GM04504 (cell line): ENCODE data around the gene ZC3H12D.
"Not testable (repeated sequence)": the region's sequence is repeated elsewhere in the genome, so short reads cannot be mapped to it uniquely, and the experiment has no call there.

Experiments
- DNase-seq: peaks from one replicate; pipeline ENCODE4 v3.0.0-alpha.2; 2012; ENCODE audit warnings: low read depth

ZC3H12D gene

DNA sequence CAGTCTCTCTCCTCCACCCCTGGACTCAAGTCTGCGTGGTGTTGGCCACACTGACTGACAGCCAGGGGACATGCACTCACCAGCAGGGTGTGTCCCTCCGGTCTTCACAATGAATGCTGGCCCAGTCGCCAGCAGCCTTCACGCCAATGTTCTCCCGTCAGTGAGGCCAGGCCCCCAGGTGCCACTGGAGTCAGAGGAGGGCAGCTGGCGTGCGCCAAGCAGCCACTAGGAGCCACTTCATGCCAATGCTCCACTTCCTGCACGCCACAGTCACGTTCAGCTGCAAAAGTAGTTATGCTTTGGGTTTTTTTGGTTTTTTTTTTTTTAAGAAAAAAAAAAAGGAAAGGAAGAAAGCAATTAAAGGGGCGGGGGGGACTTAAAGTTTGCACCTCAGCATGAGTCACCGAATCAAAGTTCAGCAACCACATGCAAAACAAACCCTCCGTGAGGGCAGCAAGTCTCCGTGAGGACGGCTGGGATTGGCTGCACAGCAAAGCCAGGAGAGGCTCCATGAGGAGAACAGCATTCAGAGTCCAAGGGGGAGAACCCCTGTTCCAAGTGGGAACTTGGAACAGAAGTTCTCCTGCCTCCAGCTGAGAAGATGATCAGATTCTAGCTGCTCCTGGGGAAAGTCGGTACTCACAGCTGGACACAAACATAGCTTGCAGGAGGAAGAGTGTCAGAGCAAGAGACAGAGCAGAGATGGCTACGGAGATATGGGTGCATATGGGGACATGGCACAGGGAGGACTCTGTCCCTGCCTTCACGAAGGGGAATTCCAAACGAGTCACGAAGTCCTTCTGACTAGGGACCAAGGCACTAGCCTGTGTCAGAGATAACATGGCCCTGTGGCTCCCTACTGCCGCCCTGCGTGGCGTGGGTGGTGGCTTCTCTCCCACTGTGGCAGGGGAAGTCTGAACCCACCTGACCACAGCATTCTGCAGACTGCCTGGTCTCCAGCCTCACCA, at the start of gene ZC3H12D:
Gene ZC3H12D (minus strand): TSS at position 282 of the 968 bp plus-strand sequence. CDS start 10,471 bp downstream, outside the sequence.
- peak; percentile 28 for DNase-seq

DNA sequence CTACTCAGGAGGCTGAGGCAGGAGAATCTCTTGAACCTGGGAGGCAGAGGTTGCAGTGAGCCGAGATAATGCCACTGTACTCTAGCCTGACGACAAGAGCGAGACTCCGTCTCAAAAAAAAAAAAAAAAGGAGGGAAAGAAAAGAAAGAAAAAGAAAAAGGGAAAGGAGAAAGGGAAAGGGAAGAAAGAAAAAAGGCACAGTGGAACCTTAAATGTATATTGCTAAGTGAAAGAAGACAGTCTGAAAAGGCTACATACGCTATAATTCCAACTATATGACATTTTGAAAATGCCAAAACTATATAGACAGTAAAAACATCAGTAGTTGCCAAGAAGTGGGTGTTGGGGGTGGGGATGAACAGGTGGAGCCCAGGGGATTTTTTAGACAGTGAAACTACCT, 44.8 kb upstream of the ZC3H12D start:
- no peak for DNase-seq

DNA sequence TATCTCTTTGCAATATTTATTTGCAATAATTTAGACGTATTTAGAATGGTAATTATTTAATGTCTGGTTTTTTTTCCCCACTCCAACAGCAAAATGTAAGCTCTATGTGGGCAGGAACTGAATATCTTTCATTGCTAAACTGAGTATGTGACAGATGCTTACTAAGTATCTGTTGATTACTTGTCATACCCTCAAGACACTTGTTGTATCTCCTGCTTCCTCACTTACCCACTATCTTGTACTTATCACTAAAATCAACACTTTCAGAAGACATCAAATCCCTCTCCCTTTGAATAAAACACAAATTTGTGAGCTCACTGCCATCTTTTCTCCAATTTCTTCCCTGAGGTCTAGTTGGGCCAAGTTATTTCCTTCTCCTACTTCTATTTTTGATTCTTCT, 30.7 kb upstream of the ZC3H12D start:
- DNase-seq = no peak

DNA sequence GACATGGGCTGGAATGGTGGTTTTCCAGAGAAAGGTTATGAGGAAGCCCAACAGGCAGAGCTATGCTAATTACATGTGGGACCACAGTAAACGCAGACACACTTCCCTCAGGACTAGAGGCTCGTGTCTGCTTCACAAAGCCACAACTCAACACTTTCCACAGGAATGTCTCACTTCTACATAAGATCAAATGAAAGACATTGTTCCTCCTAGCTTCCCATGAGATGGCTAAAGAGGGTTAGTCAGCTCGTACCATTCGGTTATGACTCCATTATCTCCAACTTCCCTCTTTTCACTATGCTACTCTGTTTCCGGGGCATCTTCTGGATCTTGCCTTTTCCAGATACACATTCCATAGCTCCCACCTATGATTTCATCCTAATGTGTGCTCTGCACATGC, 29.1 kb upstream of the ZC3H12D start:
- no peak for DNase-seq

DNA sequence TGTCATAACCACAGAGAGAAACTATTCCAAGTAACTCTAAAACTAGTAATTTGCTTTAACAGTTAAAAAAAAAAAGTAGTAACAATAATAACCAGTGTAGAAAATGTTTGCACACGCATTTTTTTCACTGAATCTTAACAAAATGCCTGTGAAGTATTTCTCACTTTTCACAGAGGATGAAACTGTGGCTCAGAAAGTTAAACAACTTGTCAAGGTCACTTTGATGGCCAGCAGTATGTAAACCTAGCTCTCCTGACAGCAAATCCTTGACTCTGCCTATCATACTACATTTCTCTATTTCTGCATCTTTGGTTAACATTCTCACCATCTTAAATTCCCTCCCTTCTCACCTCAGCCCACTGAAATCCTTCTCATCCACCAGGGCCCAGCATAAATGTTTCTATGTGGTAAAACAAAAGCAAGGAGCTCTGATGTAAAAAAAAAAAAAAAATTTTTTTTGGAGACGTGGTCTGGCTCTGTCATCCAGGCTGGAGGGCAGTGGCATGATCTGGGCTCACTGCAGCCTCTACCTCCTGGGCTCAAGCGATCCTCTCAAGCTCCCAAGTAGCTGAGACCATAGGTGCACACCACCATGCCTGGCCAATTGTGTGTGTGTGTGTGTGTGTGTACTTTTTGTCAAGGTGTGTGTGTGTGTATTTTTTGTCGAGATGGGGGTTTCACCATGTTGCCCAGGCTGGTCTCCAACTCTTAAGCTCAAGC, 26.1 kb upstream of the ZC3H12D start:
- no peak for DNase-seq

DNA sequence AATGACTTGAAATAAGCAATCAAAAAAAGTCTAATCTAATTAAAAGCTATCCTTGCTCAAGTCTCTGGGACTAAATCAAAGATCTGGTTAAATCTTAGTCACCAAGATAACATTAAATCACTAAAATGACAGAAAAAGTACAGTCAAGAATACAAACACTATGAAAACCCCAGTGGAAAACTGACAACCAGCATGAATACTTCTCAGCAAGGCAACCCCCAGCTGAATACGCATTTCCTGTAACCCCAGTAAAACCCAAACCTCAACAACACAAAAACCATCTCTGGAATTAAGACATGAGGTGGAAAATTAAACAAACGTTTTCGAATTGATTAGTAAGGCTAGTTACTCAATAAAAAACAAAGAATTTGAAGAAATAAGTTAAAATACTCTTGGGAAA, 23.7 kb upstream of the ZC3H12D start:
- DNase-seq = no peak

DNA sequence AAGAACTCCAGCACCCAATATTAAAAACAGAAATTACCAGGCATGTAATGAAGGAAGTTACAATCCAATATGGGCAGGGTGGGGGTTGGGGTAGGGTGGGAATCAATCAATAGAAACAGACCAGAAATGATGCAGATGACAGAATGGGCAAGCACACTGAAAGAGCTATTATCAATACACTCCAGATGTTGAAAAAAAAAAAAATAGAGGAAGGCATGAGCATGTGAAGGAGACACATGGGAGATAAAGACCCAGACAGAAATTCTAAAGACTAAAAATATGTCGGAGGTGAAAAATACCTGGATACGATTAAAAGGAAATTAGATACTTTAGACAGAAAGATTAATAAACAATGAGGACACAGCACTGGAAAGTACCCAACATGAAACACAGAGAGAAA, 19.1 kb upstream of the ZC3H12D start:
- no peak for DNase-seq

DNA sequence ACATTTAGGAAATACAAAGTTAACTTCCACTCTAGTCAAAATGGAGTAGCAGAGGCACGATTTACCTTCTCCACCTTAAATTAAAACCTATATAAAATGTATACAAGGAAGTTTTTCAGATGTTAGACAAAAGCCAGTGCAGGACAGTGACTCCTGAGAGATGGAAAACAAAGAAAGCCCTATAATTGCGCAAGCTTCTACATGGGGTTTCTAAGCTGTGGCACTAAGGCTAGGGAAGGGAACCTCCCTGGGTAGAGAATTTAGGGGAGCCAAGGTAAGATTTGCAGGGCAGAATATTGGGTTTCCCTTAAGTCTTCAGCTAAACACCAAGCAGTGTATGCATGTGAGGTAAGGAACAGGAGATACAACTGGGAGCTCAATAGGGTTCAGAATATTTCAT, 18.5 kb upstream of the ZC3H12D start:
- no peak for DNase-seq

DNA sequence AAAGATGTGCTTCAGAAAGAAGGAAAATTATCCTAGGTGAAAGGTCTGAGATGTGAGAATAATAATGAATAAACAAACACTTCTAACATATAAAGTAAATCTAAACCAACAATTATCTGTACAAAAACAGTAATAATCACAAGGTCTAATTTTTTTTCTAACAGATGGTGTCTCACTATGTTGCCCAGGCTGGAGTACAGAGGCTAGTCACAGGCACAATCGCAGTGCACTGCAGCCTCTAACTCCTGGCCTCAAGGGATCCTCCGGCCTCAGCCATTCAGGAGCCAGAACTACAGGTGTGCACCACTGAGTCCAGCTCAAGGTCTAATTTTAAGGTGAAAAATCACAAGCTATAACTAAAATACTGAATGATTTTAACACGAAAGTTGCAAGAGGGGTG, 17.0 kb upstream of the ZC3H12D start:
- DNase-seq = no peak

DNA sequence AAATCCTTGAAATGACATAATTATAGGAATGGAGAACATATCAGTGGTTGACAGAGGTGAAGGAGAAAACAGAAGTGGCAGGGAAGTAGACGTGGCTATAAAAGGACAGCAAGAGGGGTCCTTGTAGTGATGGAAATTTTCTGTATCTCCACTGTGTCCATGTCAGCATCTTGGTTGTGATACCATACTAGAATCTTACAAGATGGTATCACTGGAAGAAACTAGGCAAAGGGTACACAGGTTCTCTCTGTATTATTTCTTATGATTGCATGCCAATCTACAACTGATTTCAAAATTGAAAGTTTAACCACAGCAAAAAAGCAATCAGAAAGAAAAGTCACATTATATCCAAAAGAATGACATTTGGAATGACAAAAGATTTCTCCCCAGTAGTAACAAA, 16.4 kb upstream of the ZC3H12D start:
- no peak for DNase-seq

DNA sequence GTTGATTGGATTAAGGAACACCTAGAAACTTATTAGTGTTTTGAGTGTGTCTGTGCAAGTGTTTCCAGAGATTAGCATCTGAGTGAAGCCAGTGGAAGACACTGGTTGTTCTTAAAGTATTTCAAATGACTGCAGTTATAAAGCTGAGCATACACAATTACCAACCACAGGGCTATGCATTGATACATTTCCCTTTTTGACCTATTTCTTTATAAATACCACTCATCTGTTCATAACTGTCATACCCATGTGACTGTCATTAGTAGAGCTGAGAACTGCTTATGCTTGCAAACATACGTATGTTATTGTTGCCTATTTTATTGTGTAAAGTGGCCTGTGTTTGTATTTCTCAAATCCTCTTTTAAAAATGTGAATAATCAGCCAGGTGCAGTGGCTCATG, 15.3 kb upstream of the ZC3H12D start:
- no peak for DNase-seq

DNA sequence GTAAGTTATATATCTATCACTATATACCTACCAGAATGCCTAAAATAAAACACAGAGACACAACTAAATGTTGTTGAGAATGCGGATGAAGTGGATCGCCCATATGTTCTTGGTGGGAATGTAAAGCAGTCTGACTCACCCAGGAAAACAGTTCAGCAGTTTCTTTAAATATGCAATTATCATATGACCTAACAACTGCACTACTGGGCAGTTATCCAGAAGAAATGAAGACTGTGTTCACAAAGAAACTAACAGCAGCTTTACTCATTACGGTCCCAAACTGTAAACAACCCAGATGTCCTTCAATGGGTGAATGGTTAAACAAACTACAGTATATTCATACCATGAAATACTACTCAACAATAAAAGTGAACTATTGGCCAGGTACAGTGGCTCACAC, 14.3 kb upstream of the ZC3H12D start:
- DNase-seq = peak; percentile 39

DNA sequence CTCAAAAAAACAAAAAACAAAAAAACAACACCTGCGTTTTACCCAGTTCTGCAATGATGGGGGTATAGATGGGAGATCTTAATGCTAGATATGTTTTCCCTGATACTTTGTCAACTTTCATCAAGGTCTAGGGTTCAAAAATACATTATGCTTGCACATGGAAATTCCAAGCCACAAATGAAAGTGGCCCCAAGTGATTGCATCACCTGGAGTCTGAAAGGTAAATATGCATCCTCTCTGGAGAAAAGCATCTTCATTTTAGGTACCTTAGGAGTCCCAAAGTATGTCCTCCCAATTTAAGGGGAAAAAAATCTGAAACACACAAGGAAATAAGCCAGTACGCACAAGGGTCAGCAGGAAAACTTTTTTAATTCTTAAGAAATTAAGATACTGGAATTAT, 12.6 kb upstream of the ZC3H12D start:
- no peak for DNase-seq

DNA sequence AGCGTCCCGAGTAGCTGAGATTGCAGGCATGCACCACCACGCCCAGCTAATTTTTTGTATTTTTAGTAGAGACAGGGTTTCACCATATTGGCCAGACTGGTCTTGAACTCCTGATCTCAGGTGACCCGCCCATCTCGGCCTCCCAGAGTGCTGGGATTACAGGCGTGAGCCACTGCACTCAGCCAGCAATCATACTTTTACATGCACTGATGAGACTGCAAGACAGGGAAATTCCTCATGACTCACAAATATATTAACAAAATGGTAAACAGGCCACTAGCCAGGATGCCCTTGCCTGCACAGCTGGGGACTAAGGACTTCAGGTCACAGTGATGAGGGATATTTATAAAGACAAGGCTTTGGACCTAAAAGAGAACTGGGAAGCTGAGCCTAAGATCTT, 11.8 kb upstream of the ZC3H12D start:
- not testable (repeated sequence) for DNase-seq

DNA sequence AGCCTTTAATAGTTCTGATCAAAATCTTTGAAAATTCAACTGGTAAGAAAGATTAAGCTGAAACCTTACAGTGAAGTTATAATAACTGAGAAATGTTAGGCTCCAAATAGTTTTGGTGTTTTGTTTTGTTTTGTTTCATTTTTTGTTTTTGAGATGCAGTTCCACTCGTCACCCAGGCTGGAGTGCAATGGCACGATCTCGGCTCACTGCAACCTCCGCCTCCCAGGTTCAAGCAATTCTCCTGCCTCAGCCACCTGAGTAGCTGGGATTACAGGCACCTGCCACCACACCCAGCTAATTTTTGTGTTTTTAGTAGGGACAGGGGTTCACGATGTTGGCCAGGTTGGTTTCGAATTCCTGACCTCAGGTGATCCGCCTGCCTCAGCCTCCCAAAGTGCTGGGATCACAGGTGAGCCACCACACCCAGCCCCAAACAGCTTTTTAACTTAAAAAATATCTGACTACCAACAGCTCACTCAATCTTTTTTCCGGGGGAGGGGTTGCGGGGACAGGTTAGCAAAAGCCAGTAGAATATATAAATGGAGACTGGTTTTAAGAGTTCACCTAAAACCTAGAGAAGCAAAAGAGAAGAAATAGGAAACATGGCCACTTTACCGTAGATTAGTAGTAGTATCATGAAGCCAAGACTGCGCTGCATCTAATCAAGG, 10.7 kb upstream of the ZC3H12D start:
- not testable (repeated sequence) for DNase-seq

DNA sequence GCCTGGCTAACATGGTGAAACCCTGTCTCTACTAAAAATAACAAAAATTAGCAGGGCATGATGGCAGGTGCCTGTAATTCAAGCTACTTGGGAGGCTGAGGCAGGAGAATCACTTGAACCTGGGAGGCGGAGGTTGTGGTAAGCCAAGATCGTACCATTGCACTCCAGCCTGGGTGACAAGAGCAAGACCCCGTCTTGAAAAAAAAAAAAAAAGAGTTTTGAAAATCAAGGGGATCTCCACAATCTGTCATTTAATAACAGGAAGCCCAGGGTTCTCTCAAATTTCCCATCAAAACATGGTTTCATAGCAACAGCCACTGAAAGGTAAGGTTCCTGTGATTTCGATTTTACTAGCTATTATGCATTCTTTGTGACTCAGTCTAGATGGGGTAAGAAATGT, 10.0 kb upstream of the ZC3H12D start:
- not testable (repeated sequence) for DNase-seq

DNA sequence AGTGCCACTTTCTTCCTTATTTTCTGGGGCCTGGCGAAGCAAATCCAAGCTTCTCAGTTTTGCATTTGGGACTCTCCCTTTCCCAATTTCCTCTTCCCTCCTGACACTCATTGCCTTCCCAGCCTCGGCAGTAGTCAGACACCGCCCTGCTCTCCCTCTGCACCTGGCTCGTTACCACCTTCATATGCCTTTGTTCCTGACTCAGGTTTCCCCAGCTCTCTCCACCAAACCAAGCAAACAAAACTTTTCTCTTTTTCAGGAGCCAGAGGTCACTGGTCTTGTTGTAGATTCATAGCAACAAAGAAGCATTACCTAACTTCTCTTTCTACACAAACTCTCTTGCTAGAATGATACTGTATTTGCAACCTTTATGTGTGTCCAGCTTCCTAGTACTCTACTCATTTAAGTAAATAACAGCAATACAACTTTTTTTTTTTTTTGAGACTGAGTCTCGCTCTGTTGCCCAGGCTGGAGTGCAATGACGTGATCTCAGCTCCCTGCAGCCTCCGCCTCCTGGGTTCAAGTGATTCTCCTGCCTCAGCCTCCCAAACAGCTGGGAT, 9.0 kb upstream of the ZC3H12D start:
- DNase-seq = no peak

DNA sequence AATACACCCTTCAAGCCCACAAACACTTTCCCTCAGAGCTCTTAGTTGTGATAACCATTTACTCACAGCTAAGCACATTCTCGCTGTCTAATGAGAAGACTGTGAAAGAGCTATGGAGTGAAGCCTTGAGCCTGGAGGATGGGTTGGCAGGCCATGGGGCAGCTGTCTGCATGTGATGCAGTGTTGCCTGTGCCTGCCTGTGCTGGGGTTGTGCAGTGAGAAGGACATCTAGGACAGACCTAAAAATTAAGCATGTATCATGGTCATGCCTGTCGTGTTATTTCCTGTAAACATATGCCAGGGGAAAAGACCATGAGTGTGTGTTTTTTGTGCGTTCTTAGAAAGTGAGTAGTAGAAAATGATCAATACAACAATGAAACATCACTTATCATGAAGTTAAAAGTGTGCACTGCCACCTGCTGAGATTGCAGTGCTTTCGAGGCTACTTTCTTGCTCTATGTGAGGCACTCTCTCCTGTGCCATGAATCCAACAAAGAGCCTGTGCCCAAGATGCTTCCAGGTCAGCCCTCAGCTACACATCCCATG, 8.1 kb upstream of the ZC3H12D start:
- no peak for DNase-seq

DNA sequence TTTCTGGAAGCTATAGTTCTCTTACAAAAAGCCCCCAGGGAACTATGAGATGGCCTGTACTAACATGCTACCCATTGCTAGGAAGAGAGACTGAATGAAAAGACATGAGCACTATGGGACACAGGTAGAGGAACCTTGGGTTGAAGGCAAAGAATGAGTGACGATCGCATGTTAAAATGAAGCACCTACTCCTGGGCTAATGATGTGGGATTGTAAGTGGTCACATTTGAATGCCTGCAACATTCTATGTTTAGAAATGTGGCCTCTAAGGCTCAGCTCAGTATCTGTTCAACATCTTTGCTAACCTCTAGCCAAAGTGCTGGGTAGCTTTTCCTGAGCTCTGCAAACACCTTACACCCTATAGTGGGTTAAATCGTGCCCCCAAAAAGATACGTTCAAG, 5.2 kb upstream of the ZC3H12D start:
- DNase-seq = no peak

DNA sequence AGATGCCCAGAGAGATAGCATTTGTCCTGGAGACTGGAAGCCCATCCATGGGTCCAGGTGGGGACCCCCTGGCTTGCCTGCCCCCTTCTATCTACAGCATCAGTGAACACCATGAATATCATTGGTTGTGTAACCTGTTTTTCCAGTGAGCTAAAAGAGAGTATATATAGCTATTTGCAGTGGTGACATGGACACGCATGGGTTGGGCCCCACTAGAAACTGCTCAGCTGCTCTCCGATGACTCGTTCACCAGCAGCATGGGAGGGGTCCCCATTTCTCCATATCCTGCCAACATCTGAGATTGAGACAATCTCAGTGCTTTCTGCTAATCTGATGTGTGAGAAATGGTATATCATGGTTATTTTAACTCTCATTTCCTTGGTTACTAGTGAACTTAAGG, 4.0 kb upstream of the ZC3H12D start:
- DNase-seq = no peak

DNA sequence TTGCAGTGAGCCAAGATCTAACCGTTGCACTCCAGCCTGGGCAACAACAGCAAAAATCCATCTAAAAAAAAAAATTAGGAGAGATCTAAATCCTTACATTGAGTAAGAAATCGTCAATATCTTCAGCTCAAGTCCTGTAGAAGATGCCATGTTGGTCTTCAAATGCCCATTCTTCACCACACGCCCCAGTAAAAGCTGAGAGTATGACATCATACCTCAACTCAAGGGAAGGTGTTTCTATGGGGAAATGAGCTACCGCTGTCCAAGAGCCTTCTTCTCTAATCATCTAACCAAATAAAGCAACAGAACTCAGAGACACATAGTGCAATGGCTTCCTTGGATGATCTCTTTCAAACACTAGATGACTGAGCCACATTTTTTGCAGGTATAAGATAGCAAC, 2.5 kb upstream of the ZC3H12D start:
- no peak for DNase-seq
